ENCODE results near the gene MRPS18B. TPM values are rescaled to one million over a fixed set of nuclear protein-coding genes. Genes with fewer than 3 reads are reported as not detected.

The MRPS18B gene
- total and polyA plus RNA-seq, 2 of the 13 experiments (the other 11 are each of a cell fraction or from before 2014, with no cell fraction given), result 125 to 131 TPM

DNA sequence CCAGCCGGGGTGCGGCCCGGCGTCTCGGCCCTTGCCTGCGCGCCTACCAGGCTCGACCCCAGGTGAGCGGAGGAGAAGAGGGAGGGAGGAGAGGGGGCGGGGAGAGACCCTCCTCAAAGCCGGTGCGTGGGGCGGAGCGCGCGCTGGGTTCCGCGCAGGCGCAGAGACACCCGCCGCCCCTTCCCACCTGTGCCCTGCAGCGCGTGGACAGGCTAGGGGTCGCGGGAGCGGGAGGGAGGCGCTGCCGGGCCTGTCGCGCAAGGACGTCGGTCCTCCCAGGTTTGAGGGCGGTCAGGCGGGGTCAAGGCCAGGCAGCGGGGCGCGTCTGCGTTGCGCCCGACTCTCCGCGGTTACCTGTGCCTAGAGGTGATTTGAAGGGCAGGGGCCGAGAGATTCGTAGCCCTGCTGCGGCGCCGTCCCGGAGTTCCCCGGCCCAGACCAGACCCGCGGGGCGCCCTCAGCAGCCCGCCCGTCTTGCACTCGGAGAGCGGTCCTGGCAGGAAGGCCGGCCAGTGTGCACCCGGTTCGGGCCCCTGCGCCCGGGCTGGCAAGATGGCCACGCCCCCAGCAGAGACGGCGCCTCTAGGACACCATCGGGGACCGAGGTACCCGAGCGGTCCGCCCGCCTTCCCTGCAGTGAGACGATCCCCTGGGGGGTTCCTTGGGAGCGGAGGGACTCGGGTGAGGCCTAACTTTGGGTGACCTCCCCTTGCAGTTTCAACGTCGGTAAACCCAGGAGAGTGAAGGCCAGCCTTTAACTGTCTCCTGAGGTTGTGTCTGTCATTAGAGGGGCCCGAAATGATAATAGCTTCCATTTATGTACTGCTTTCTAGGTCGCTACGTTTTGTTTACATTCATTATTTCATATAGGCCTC, 29.8 kb downstream of the MRPS18B start (continued):
- TF ChIP-seq POGZ (CRISPR knock-in tag; IDR thresholded peaks at IDR 0.05) (peak; percentile 83), POLR2A (IDR thresholded peaks at IDR 0.05; ENCODE audit: insufficient read depth in 1 of 2, low read depth in 2 of 2, low read length in 2 of 2) (peak; percentile 77 to 97), FOXK1 (CRISPR knock-in tag; IDR thresholded peaks at IDR 0.05; ENCODE audit: borderline replicate concordance, low read depth) (peak; percentile 70; the same call in 1 of the 2 replicates), IKZF4 (CRISPR knock-in tag; IDR thresholded peaks at IDR 0.05; ENCODE audit: borderline replicate concordance, low read depth, not compliant biosample characterization) (peak; percentile 97), HOXA7 (CRISPR knock-in tag; IDR thresholded peaks at IDR 0.05) (no peak), ZNF772 (CRISPR knock-in tag; IDR thresholded peaks at IDR 0.05) (peak; percentile 91), MTA3 (CRISPR knock-in tag; IDR thresholded peaks at IDR 0.05) (0 out of 2 replicates have a peak, but pooled peaks have one; percentile 16), KMT2A (CRISPR knock-in tag; IDR thresholded peaks at IDR 0.05) (peak; percentile 47; the same call in 1 of the 2 replicates), ARID2 (CRISPR knock-in tag; IDR thresholded peaks at IDR 0.05; ENCODE audit: borderline replicate concordance) (no peak; the same call in 1 of the 2 replicates), NFE2L1 (CRISPR knock-in tag; IDR thresholded peaks at IDR 0.05; ENCODE audit: borderline replicate concordance) (peak; percentile 77; the same call in 1 of the 2 replicates), ZNF33A (CRISPR knock-in tag; IDR thresholded peaks at IDR 0.05; ENCODE audit: borderline replicate concordance) (no peak), ZNF530 (CRISPR knock-in tag; IDR thresholded peaks at IDR 0.05; ENCODE audit: low read depth) (0 out of 2 replicates have a peak, but pooled peaks have one; percentile 43), KLF15 (CRISPR knock-in tag; IDR thresholded peaks at IDR 0.05; ENCODE audit: borderline replicate concordance) (0 out of 2 replicates have a peak, but pooled peaks have one; percentile 35), ZNF556 (CRISPR knock-in tag; IDR thresholded peaks at IDR 0.05; ENCODE audit: borderline replicate concordance) (no peak; the same call in 1 of the 2 replicates), ELF4 (CRISPR knock-in tag; IDR thresholded peaks at IDR 0.05; ENCODE audit: borderline replicate concordance) (no peak), ZNF746 (CRISPR knock-in tag; IDR thresholded peaks at IDR 0.05) (peak; percentile 96), TARDBP (CRISPR knock-in tag; IDR thresholded peaks at IDR 0.05) (peak; percentile 64; the same call in 1 of the 2 replicates), ZNF329 (CRISPR knock-in tag; IDR thresholded peaks at IDR 0.05; ENCODE audit: low read depth) (no peak)
- TF ChIP-seq, protein P1, sequence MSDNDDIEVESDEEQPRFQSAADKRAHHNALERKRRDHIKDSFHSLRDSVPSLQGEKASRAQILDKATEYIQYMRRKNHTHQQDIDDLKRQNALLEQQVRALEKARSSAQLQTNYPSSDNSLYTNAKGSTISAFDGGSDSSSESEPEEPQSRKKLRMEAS (IDR thresholded peaks at IDR 0.05), result peak; percentile 95
- TF ChIP-seq, protein P2, sequence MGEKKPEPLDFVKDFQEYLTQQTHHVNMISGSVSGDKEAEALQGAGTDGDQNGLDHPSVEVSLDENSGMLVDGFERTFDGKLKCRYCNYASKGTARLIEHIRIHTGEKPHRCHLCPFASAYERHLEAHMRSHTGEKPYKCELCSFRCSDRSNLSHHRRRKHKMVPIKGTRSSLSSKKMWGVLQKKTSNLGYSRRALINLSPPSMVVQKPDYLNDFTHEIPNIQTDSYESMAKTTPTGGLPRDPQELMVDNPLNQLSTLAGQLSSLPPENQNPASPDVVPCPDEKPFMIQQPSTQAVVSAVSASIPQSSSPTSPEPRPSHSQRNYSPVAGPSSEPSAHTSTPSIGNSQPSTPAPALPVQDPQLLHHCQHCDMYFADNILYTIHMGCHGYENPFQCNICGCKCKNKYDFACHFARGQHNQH (CRISPR knock-in tag; IDR thresholded peaks at IDR 0.05), result peak; percentile 64
- TF ChIP-seq, protein P3, sequence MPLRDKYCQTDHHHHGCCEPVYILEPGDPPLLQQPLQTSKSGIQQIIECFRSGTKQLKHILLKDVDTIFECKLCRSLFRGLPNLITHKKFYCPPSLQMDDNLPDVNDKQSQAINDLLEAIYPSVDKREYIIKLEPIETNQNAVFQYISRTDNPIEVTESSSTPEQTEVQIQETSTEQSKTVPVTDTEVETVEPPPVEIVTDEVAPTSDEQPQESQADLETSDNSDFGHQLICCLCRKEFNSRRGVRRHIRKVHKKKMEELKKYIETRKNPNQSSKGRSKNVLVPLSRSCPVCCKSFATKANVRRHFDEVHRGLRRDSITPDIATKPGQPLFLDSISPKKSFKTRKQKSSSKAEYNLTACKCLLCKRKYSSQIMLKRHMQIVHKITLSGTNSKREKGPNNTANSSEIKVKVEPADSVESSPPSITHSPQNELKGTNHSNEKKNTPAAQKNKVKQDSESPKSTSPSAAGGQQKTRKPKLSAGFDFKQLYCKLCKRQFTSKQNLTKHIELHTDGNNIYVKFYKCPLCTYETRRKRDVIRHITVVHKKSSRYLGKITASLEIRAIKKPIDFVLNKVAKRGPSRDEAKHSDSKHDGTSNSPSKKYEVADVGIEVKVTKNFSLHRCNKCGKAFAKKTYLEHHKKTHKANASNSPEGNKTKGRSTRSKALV (CRISPR knock-in tag; IDR thresholded peaks at IDR 0.05), result peak; percentile 96
- TF ChIP-seq, protein P4, sequence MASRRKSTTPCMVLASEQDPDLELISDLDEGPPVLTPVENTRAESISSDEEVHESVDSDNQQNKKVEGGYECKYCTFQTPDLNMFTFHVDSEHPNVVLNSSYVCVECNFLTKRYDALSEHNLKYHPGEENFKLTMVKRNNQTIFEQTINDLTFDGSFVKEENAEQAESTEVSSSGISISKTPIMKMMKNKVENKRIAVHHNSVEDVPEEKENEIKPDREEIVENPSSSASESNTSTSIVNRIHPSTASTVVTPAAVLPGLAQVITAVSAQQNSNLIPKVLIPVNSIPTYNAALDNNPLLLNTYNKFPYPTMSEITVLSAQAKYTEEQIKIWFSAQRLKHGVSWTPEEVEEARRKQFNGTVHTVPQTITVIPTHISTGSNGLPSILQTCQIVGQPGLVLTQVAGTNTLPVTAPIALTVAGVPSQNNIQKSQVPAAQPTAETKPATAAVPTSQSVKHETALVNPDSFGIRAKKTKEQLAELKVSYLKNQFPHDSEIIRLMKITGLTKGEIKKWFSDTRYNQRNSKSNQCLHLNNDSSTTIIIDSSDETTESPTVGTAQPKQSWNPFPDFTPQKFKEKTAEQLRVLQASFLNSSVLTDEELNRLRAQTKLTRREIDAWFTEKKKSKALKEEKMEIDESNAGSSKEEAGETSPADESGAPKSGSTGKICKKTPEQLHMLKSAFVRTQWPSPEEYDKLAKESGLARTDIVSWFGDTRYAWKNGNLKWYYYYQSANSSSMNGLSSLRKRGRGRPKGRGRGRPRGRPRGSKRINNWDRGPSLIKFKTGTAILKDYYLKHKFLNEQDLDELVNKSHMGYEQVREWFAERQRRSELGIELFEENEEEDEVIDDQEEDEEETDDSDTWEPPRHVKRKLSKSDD (CRISPR knock-in tag; IDR thresholded peaks at IDR 0.05; ENCODE audit: low read depth), result no peak

Measured in HepG2 (cell line).